ENCODE results near the gene ARID1B.
A peak's percentile ranks its signal among the peaks of the same experiment; 100 is the strongest.

Gene ARID1B

GRCh38 chr6:157126183-157127098, 349.3 kb downstream of the ARID1B start:
- CTCF ChIA-PET = no interaction called here
- 96% methylated on average over 5 of the region's 11 CpGs for WGBS (ENCODE audit: insufficient coverage)

GRCh38 chr6:157128235-157128775, 351.1 kb downstream of the ARID1B start:
- Histone ChIP-seq H3K27me3 (replicated peaks in 2 of 5; ENCODE audit: control insufficient read depth in 4 of 5, insufficient read depth in 5 of 5, low read length in 4 of 5) (no peaks in the 10 kb centered on the region), H3K4me1 (ENCODE audit: control extremely low read depth in 1 of 4, control insufficient read depth in 4 of 4, insufficient read depth in 4 of 4, low read length in 3 of 4) (peaks cover 0 to 15% (median 12%) of the 10 kb centered on the region in 4 experiments), H3K36me3 (ENCODE audit: control insufficient read depth in 4 of 4, insufficient read depth in 4 of 4, low read length in 3 of 4) (peaks cover 15 to 39% (median 28%) of the 10 kb centered on the region in 4 experiments), H3K4me3 (ENCODE audit: control insufficient read depth in 1 of 7, extremely low read depth in 1 of 7, insufficient read depth in 4 of 7, low read depth in 2 of 7, low read length in 6 of 7) (no peak overlapping the region), H3K9me3 (ENCODE audit: control extremely low read depth in 1 of 5, control insufficient read depth in 4 of 5, insufficient read depth in 2 of 5, low read depth in 1 of 5, low read length in 4 of 5) (no peaks in the 10 kb centered on the region), H3K27ac (ENCODE audit: insufficient read depth in 1 of 2, low read depth in 1 of 2, low read length in 2 of 2, poor library complexity in 1 of 2, severe bottlenecking in 2 of 2) (peak overlapping the region in 1 of 2 experiments; percentile 7)
- peak in 2 of 3 donors; percentile 44 to 53 for DNase-seq
- 88% methylated on average over 2 of the region's 5 CpGs for WGBS (ENCODE audit: insufficient coverage)
- POLR2A ChIA-PET = no interaction called here
- CTCF ChIA-PET = interaction anchor here (0.6 to 2.1 kb wide), 6 partner anchors 9 to 542 kb away, joined by 3 to 6 read pairs (median 4); no protein-coding TSS in a partner anchor

More at GRCh38 chr6:157126183-157127098, 349.3 kb downstream of the ARID1B start:
- Histone ChIP-seq H3K4me1 (ENCODE audit: control extremely low read depth in 1 of 4, control insufficient read depth in 4 of 4, insufficient read depth in 4 of 4, low read length in 3 of 4) (peaks cover 0 to 15% (median 12%) of the 10 kb centered on the region in 4 experiments), H3K4me3 (ENCODE audit: control insufficient read depth in 1 of 7, extremely low read depth in 1 of 7, insufficient read depth in 4 of 7, low read depth in 2 of 7, low read length in 6 of 7) (no peak overlapping the region), H3K27ac (ENCODE audit: insufficient read depth in 1 of 2, low read depth in 1 of 2, low read length in 2 of 2, poor library complexity in 1 of 2, severe bottlenecking in 2 of 2) (no peak overlapping the region), H3K27me3 (replicated peaks in 2 of 5; ENCODE audit: control insufficient read depth in 4 of 5, insufficient read depth in 5 of 5, low read length in 4 of 5) (no peaks in the 10 kb centered on the region), H3K36me3 (ENCODE audit: control insufficient read depth in 4 of 4, insufficient read depth in 4 of 4, low read length in 3 of 4) (peaks cover 11 to 27% (median 19%) of the 10 kb centered on the region in 4 experiments), H3K9me3 (ENCODE audit: control extremely low read depth in 1 of 5, control insufficient read depth in 4 of 5, insufficient read depth in 2 of 5, low read depth in 1 of 5, low read length in 4 of 5) (no peaks in the 10 kb centered on the region)
- POLR2A ChIA-PET = no interaction called here
- no peak for DNase-seq

GRCh38 chr6:157131250-157131649, 354.1 kb downstream of the ARID1B start:
- WGBS (ENCODE audit: insufficient coverage) = 97% methylated on average over 7 of the region's 8 CpGs
- Histone ChIP-seq H3K36me3 (ENCODE audit: control insufficient read depth in 4 of 4, insufficient read depth in 4 of 4, low read length in 3 of 4) (peaks cover 23 to 51% (median 42%) of the 10 kb centered on the region in 4 experiments), H3K27ac (ENCODE audit: insufficient read depth in 1 of 2, low read depth in 1 of 2, low read length in 2 of 2, poor library complexity in 1 of 2, severe bottlenecking in 2 of 2) (peak overlapping the region in 1 of 2 experiments; percentile 16), H3K4me1 (ENCODE audit: control extremely low read depth in 1 of 4, control insufficient read depth in 4 of 4, insufficient read depth in 4 of 4, low read length in 3 of 4) (peaks cover 0 to 13% (median 12%) of the 10 kb centered on the region in 4 experiments), H3K9me3 (ENCODE audit: control extremely low read depth in 1 of 5, control insufficient read depth in 4 of 5, insufficient read depth in 2 of 5, low read depth in 1 of 5, low read length in 4 of 5) (no peaks in the 10 kb centered on the region), H3K27me3 (replicated peaks in 2 of 5; ENCODE audit: control insufficient read depth in 4 of 5, insufficient read depth in 5 of 5, low read length in 4 of 5) (no peaks in the 10 kb centered on the region), H3K4me3 (ENCODE audit: control insufficient read depth in 1 of 7, extremely low read depth in 1 of 7, insufficient read depth in 4 of 7, low read depth in 2 of 7, low read length in 6 of 7) (no peak overlapping the region)
- CTCF ChIA-PET = interaction anchor here (1.4 kb wide), 1 partner anchor 13 kb away, joined by 4 read pairs; no protein-coding TSS in a partner anchor
- POLR2A ChIA-PET = no interaction called here
- DNase-seq = no peak

GRCh38 chr6:157133856-157134255, 356.7 kb downstream of the ARID1B start:
- Histone ChIP-seq H3K4me1 (ENCODE audit: control extremely low read depth in 1 of 4, control insufficient read depth in 4 of 4, insufficient read depth in 4 of 4, low read length in 3 of 4) (peaks cover 0 to 7% (median 6%) of the 10 kb centered on the region in 4 experiments), H3K4me3 (ENCODE audit: control insufficient read depth in 1 of 7, extremely low read depth in 1 of 7, insufficient read depth in 4 of 7, low read depth in 2 of 7, low read length in 6 of 7) (no peak overlapping the region), H3K9me3 (ENCODE audit: control extremely low read depth in 1 of 5, control insufficient read depth in 4 of 5, insufficient read depth in 2 of 5, low read depth in 1 of 5, low read length in 4 of 5) (no peaks in the 10 kb centered on the region), H3K36me3 (ENCODE audit: control insufficient read depth in 4 of 4, insufficient read depth in 4 of 4, low read length in 3 of 4) (peaks cover 23 to 68% (median 43%) of the 10 kb centered on the region in 4 experiments), H3K27ac (ENCODE audit: insufficient read depth in 1 of 2, low read depth in 1 of 2, low read length in 2 of 2, poor library complexity in 1 of 2, severe bottlenecking in 2 of 2) (no peak overlapping the region), H3K27me3 (replicated peaks in 2 of 5; ENCODE audit: control insufficient read depth in 4 of 5, insufficient read depth in 5 of 5, low read length in 4 of 5) (no peaks in the 10 kb centered on the region)
- ChIA-PET POLR2A (no interaction called here), CTCF (no interaction called here)
- 100% methylated on average over 2 of the region's 2 CpGs for WGBS (ENCODE audit: insufficient coverage)
- no peak for DNase-seq

- no peak overlapping the region for H3K27ac ChIP-seq (ENCODE audit: insufficient read depth in 1 of 2, low read depth in 1 of 2, low read length in 2 of 2, poor library complexity in 1 of 2, severe bottlenecking in 2 of 2)
- H3K27me3 ChIP-seq (replicated peaks in 2 of 5; ENCODE audit: control insufficient read depth in 4 of 5, insufficient read depth in 5 of 5, low read length in 4 of 5) = no peaks in the 10 kb centered on the region
- POLR2A ChIA-PET = no interaction called here
- CTCF ChIA-PET = no interaction called here
- DNase-seq = no peak
- no peak overlapping the region for H3K4me3 ChIP-seq (ENCODE audit: control insufficient read depth in 1 of 7, extremely low read depth in 1 of 7, insufficient read depth in 4 of 7, low read depth in 2 of 7, low read length in 6 of 7)
- H3K4me1 ChIP-seq (ENCODE audit: control extremely low read depth in 1 of 4, control insufficient read depth in 4 of 4, insufficient read depth in 4 of 4, low read length in 3 of 4) = peaks cover 0 to under 1% (median under 1%) of the 10 kb centered on the region in 4 experiments
- peaks cover 23 to 74% (median 47%) of the 10 kb centered on the region in 4 experiments for H3K36me3 ChIP-seq (ENCODE audit: control insufficient read depth in 4 of 4, insufficient read depth in 4 of 4, low read length in 3 of 4)
- WGBS (ENCODE audit: insufficient coverage) = 94% methylated on average over 6 of the region's 7 CpGs
- no peaks in the 10 kb centered on the region for H3K9me3 ChIP-seq (ENCODE audit: control extremely low read depth in 1 of 5, control insufficient read depth in 4 of 5, insufficient read depth in 2 of 5, low read depth in 1 of 5, low read length in 4 of 5)
Observed at GRCh38 chr6:157134402-157135047, 357.3 kb downstream of the ARID1B start.

- CTCF ChIA-PET = no interaction called here
- no peak for DNase-seq
- Histone ChIP-seq H3K36me3 (ENCODE audit: control insufficient read depth in 4 of 4, insufficient read depth in 4 of 4, low read length in 3 of 4) (peaks cover 23 to 78% (median 49%) of the 10 kb centered on the region in 4 experiments), H3K4me1 (ENCODE audit: control extremely low read depth in 1 of 4, control insufficient read depth in 4 of 4, insufficient read depth in 4 of 4, low read length in 3 of 4) (no peaks in the 10 kb centered on the region), H3K27ac (ENCODE audit: insufficient read depth in 1 of 2, low read depth in 1 of 2, low read length in 2 of 2, poor library complexity in 1 of 2, severe bottlenecking in 2 of 2) (no peak overlapping the region), H3K4me3 (ENCODE audit: control insufficient read depth in 1 of 7, extremely low read depth in 1 of 7, insufficient read depth in 4 of 7, low read depth in 2 of 7, low read length in 6 of 7) (no peak overlapping the region), H3K27me3 (replicated peaks in 2 of 5; ENCODE audit: control insufficient read depth in 4 of 5, insufficient read depth in 5 of 5, low read length in 4 of 5) (no peaks in the 10 kb centered on the region), H3K9me3 (ENCODE audit: control extremely low read depth in 1 of 5, control insufficient read depth in 4 of 5, insufficient read depth in 2 of 5, low read depth in 1 of 5, low read length in 4 of 5) (no peaks in the 10 kb centered on the region)
- POLR2A ChIA-PET = no interaction called here
- no CpG with 5 or more reads among the region's 1 CpG for WGBS (ENCODE audit: insufficient coverage)
Observed at GRCh38 chr6:157135691-157136090, 358.5 kb downstream of the ARID1B start.
